HepG2 (cell line): ENCODE data around the gene CCT6A. TPM values are rescaled to one million over a fixed set of nuclear protein-coding genes. Genes with fewer than 3 reads are reported as not detected.

Experiments
- ESRRA ChIP-seq: sonication (generic); formaldehyde crosslinking; IDR thresholded peaks from 2 replicates; pipeline ENCODE4 v1.5.1; 2020; ENCODE audit warnings: mild to moderate bottlenecking, low read depth, missing genetic modification reagents
- IRX3 ChIP-seq: sonication (generic); formaldehyde crosslinking; IDR thresholded peaks from 2 replicates; pipeline ENCODE4 v1.8.1; 2023; ENCODE audit warnings: mild to moderate bottlenecking, low read depth, missing genetic modification reagents, borderline replicate concordance
- MATR3 ChIP-seq: sonication (generic); formaldehyde crosslinking; IDR thresholded peaks from 2 replicates; pipeline ENCODE4 v1.4.0; 2020; ENCODE audit warnings: missing genetic modification reagents
- NONO ChIP-seq, 2 experiments: fragments of 450-650 bp in 1 of 2; sonication (generic) in 1 of 2; formaldehyde crosslinking in 1 of 2; IDR thresholded peaks in 1 of 2; conservative IDR thresholded peaks in 1 of 2; 2 replicates each; pipeline versions ENCODE4 v1.6.1 to v1.8.0; 2017 to 2022; ENCODE audit warnings: mild to moderate bottlenecking in 1 of 2, missing genetic modification reagents in 1 of 2, moderate library complexity in 1 of 2
- RXRB ChIP-seq: IDR thresholded peaks from 2 replicates; pipeline ENCODE4 v1.6.1; 2016; ENCODE audit warnings: borderline replicate concordance, missing genetic modification reagents, missing compliant biosample characterization
- SNAPC5 ChIP-seq: sonication (generic); formaldehyde crosslinking; IDR thresholded peaks from 2 replicates; pipeline ENCODE4 v1.8.1; 2023; ENCODE audit warnings: mild to moderate bottlenecking, missing genetic modification reagents, borderline replicate concordance
- TGIF2 ChIP-seq: IDR thresholded peaks from 2 replicates; pipeline ENCODE4 v1.6.1; 2016; ENCODE audit warnings: control low read depth, missing compliant biosample characterization
- THAP8 ChIP-seq: sonication (generic); formaldehyde crosslinking; IDR thresholded peaks from 2 replicates; pipeline ENCODE4 v1.5.1; 2020; ENCODE audit warnings: missing genetic modification reagents, mild to moderate bottlenecking, borderline replicate concordance
- YEATS4 ChIP-seq: sonication (generic); formaldehyde crosslinking; IDR thresholded peaks from 2 replicates; pipeline ENCODE4 v1.4.0; 2020; ENCODE audit warnings: missing genetic modification reagents, borderline replicate concordance
- ZBTB42 ChIP-seq: sonication (generic); formaldehyde crosslinking; IDR thresholded peaks from 2 replicates; pipeline ENCODE4 v1.5.0; 2020; ENCODE audit warnings: mild to moderate bottlenecking, missing genetic modification reagents
- ZNF234 ChIP-seq: sonication (generic); formaldehyde crosslinking; conservative IDR thresholded peaks from 2 replicates; pipeline ENCODE4 v1.5.1; 2020; ENCODE audit warnings: mild to moderate bottlenecking, missing genetic modification reagents
- ZNF275 ChIP-seq: sonication (generic); formaldehyde crosslinking; IDR thresholded peaks from 2 replicates; pipeline ENCODE4 v1.8.0; 2022; ENCODE audit warnings: missing genetic modification reagents, mild to moderate bottlenecking, inconsistent platforms, borderline replicate concordance
- ZNF574 ChIP-seq: sonication (generic); formaldehyde crosslinking; IDR thresholded peaks from 2 replicates; pipeline ENCODE4 v1.4.0; 2020; ENCODE audit warnings: missing genetic modification reagents
- polyA plus RNA-seq, 8 experiments: library from polyadenylated mRNA; depleted of rRNA in 3 of 8; stranded (reverse) in 7 of 8; unstranded in 1 of 8; fragments of >200 nt; fragmentation: Illumina TruSeq in 4 of 8; extraction: Trizol in 4 of 8; gene quantifications; 2 replicates each; pipeline versions ENCODE4 v1.2.1 to v1.2.3, GENCODE V29; 2011 to 2016; ENCODE audit warnings: low read depth in 4 of 8, missing spikeins in 1 of 8, mixed read lengths in 1 of 8; ENCODE audit not compliant: insufficient read depth in 1 of 8
- total RNA-seq, 5 experiments: library from RNA; depleted of rRNA; stranded (reverse); fragments of >200 nt; fragmentation: Illumina TruSeq; extraction: Trizol; gene quantifications; 2 replicates each; pipeline ENCODE4 v1.2.3, GENCODE V29; 2016; ENCODE audit warnings: low read depth in 1 of 5
- TF ChIP-seq, protein P1 (sequence below): sonication (generic); formaldehyde crosslinking; IDR thresholded peaks from 2 replicates; pipeline ENCODE4 v1.5.0; 2020; ENCODE audit warnings: missing genetic modification reagents
- TF ChIP-seq, protein P2 (sequence below): sonication (generic); formaldehyde crosslinking; conservative IDR thresholded peaks from 2 replicates; pipeline ENCODE4 v1.4.0; 2020; ENCODE audit warnings: missing genetic modification reagents
- TF ChIP-seq, protein P3 (sequence below): sonication (generic); formaldehyde crosslinking; IDR thresholded peaks from 2 replicates; pipeline ENCODE4 v1.9.0; 2022; ENCODE audit warnings: low read depth, missing genetic modification reagents
- TF ChIP-seq, protein P4 (sequence below): sonication (generic); formaldehyde crosslinking; IDR thresholded peaks from 2 replicates; pipeline ENCODE4 v1.8.0; 2022; ENCODE audit warnings: mild to moderate bottlenecking, missing genetic modification reagents, moderate library complexity

The CCT6A gene
- total and polyA plus RNA-seq, 2 of the 13 experiments (the other 11 are each of a cell fraction or from before 2014, with no cell fraction given), result 219 to 292 TPM

DNA sequence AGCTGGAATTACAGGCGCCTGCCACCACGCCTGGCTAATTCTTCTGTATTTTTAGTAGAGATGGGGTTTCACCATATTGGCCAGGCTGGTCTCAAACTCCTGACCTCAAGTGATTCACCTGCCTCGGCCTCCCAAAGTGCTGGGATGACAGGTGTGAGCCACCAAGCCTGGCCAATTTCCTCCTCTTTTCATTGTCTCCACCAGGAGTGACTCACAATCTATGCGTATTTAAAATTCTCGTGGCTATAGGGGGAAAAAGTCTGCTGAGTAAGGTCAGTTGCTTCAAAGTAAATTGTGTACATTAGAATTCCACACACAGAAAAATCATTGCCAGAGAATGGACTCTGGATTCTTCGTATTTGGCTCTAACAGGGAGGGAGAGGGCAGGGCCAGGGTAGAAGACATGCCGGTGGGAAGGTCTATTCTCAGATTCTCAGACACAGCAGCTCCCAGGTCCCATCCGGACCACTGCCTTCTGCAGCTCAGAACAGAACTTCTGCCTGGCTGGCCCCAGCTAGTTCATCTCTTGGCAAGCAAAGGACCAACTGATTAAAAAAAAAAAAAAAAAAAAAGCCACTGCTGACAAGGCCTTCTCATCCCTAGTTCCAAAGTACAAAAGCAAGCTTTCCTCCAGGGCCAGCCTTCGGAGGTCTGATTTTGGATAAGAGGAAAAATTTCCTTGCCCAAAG is 22.5 kb upstream of the CCT6A start (continued):
- TF ChIP-seq THAP8 (CRISPR knock-in tag), result no peak
- TF ChIP-seq ZNF275, result no peak
- no peak for TF ChIP-seq NONO (IDR thresholded peaks at IDR 0.05)
- peak; percentile 27; the same call in 1 of the 2 replicates for TF ChIP-seq NONO (CRISPR knock-in tag; conservative IDR thresholded peaks at IDR 0.05)
- TF ChIP-seq, protein P1, sequence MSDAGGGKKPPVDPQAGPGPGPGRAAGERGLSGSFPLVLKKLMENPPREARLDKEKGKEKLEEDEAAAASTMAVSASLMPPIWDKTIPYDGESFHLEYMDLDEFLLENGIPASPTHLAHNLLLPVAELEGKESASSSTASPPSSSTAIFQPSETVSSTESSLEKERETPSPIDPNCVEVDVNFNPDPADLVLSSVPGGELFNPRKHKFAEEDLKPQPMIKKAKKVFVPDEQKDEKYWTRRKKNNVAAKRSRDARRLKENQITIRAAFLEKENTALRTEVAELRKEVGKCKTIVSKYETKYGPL (CRISPR knock-in tag), result no peak
- no peak; the same call in 1 of the 2 replicates for TF ChIP-seq SNAPC5
- TF ChIP-seq ESRRA, result no peak
- no peak for TF ChIP-seq MATR3 (CRISPR knock-in tag)
- TF ChIP-seq, protein P2, sequence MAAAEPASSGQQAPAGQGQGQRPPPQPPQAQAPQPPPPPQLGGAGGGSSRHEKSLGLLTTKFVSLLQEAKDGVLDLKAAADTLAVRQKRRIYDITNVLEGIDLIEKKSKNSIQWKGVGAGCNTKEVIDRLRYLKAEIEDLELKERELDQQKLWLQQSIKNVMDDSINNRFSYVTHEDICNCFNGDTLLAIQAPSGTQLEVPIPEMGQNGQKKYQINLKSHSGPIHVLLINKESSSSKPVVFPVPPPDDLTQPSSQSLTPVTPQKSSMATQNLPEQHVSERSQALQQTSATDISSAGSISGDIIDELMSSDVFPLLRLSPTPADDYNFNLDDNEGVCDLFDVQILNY (CRISPR knock-in tag), result no peak
- TF ChIP-seq, protein P3, sequence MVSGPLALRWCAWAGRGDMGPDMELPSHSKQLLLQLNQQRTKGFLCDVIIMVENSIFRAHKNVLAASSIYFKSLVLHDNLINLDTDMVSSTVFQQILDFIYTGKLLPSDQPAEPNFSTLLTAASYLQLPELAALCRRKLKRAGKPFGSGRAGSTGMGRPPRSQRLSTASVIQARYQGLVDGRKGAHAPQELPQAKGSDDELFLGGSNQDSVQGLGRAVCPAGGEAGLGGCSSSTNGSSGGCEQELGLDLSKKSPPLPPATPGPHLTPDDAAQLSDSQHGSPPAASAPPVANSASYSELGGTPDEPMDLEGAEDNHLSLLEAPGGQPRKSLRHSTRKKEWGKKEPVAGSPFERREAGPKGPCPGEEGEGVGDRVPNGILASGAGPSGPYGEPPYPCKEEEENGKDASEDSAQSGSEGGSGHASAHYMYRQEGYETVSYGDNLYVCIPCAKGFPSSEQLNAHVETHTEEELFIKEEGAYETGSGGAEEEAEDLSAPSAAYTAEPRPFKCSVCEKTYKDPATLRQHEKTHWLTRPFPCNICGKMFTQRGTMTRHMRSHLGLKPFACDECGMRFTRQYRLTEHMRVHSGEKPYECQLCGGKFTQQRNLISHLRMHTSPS, result no peak
- no peak for TF ChIP-seq ZBTB42 (CRISPR knock-in tag)
- TF ChIP-seq, protein P4, sequence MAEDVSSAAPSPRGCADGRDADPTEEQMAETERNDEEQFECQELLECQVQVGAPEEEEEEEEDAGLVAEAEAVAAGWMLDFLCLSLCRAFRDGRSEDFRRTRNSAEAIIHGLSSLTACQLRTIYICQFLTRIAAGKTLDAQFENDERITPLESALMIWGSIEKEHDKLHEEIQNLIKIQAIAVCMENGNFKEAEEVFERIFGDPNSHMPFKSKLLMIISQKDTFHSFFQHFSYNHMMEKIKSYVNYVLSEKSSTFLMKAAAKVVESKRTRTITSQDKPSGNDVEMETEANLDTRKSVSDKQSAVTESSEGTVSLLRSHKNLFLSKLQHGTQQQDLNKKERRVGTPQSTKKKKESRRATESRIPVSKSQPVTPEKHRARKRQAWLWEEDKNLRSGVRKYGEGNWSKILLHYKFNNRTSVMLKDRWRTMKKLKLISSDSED, result no peak
- no peak for TF ChIP-seq TGIF2 (CRISPR knock-in tag)
- no peak for TF ChIP-seq IRX3 (CRISPR knock-in tag)
- no peak for TF ChIP-seq YEATS4 (CRISPR knock-in tag)
- TF ChIP-seq ZNF574 (CRISPR knock-in tag), result 0 out of 2 replicates have a peak, but pooled peaks have one; percentile 3
- TF ChIP-seq ZNF234, result no peak
- peak; percentile 61; the same call in 1 of the 2 replicates for TF ChIP-seq RXRB
